Activated CD8-positive, alpha-beta T cell treated with anti-CD3 and anti-CD28 coated beads for 36 hours (primary cell): ENCODE measurements around the gene CDKAL1. TPM values are rescaled to one million over a fixed set of nuclear protein-coding genes. Genes with fewer than 3 reads are reported as not detected.

Source experiments
- ATAC-seq: fragments of 200-7000 bp; cut with Tn5 transposase; one replicate; pipeline ENCODE4 v1.10.0; 2021; ENCODE audit warnings: mild to moderate bottlenecking, moderate library complexity
- CTCF ChIA-PET: fragments of 350-600 bp; sonication (Branson Sonifier 250); formaldehyde crosslinking; loops from one replicate; lab custom pipeline; 2021; ENCODE audit warnings: antibody characterized with exemption; lab: Charles Lee
- POLR2A ChIA-PET: fragments of 350-600 bp; sonication (Branson Sonifier 250); formaldehyde crosslinking; loops from one replicate; lab custom pipeline; 2021; ENCODE audit warnings: antibody characterized with exemption; lab: Charles Lee
- DNase-seq: peaks from one replicate; pipeline ENCODE4 v3.0.0-alpha.2; 2020
- H3K27ac Mint-ChIP-seq: one replicate; pipeline ENCODE4 v1.8.0; 2021; ENCODE audit warnings: mild to moderate bottlenecking, mixed read lengths
- H3K27me3 Mint-ChIP-seq: one replicate; pipeline ENCODE4 v1.8.0; 2021; ENCODE audit warnings: mixed read lengths
- H3K36me3 Mint-ChIP-seq: one replicate; pipeline ENCODE4 v1.8.0; 2021; ENCODE audit warnings: low read depth, mixed read lengths
- H3K4me1 Mint-ChIP-seq: one replicate; pipeline ENCODE4 v1.8.0; 2021; ENCODE audit warnings: low read depth, mixed read lengths
- H3K4me3 Mint-ChIP-seq: one replicate; pipeline ENCODE4 v1.8.0; 2021; ENCODE audit warnings: mild to moderate bottlenecking, moderate library complexity, mixed read lengths
- H3K9me3 Mint-ChIP-seq: one replicate; pipeline ENCODE4 v1.8.0; 2021; ENCODE audit warnings: mixed read lengths
- intact Hi-C: fragments of 100-400 bp; cut with micrococcal nuclease; formaldehyde crosslinking; loops from one replicate; pipeline ENCODE4 v1.10.0; 2022
- total RNA-seq, 2 experiments: library from RNA; stranded (reverse); gene quantifications; one replicate each; pipeline ENCODE4 v1.2.3, GENCODE V29; 2021
- TF ChIP-seq, protein P1 (sequence below): fragments of 200-600 bp; IDR thresholded peaks from one replicate; pipeline ENCODE4 v1.8.0; 2022; ENCODE audit warnings: antibody characterized with exemption, mild to moderate bottlenecking

The CDKAL1 gene
- total RNA-seq, 2 experiments from 2014 or later = 21.6 to 23.6 TPM

DNA sequence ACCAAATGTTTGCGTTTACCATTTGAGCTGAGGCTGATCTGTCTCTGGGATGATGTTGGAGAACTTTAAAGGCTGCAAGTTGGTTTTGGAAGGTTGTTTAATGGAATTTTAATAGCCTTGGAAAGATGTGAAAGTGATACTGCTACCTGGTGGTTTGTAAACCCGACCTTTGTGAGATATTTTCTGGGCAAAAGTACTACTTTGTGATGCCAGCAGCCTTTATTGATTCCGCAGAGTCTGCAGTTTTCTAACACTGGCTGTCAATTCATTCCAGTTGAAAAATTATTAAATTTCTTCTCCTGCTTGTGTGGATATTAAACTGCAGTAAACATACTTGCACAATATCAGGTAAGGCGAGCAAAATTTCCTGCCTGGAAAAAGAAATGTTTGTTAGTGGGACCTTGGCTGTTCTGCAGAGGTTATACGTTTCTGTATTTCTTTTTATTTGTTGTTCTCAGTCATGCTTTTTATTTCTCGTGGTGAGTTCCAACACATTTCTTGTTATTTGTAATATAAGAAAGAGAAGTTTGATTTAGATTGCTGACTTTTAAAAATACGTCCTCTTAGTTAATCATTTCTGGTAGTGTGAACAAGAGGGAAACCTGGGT, 322.5 kb downstream of the CDKAL1 start:
- ChIA-PET CTCF (no interaction called here), POLR2A (no interaction called here)
- DNase-seq (no peak), ATAC-seq (no peak)
- Mint-ChIP-seq H3K4me3 (no peak overlapping the region), H3K27ac (peak overlapping the region; percentile 10), H3K9me3 (no peaks in the 10 kb centered on the region), H3K4me1 (no peaks in the 10 kb centered on the region), H3K27me3 (no peaks in the 10 kb centered on the region), H3K36me3 (peaks cover 10% of the 10 kb centered on the region)
- TF ChIP-seq, protein P1, sequence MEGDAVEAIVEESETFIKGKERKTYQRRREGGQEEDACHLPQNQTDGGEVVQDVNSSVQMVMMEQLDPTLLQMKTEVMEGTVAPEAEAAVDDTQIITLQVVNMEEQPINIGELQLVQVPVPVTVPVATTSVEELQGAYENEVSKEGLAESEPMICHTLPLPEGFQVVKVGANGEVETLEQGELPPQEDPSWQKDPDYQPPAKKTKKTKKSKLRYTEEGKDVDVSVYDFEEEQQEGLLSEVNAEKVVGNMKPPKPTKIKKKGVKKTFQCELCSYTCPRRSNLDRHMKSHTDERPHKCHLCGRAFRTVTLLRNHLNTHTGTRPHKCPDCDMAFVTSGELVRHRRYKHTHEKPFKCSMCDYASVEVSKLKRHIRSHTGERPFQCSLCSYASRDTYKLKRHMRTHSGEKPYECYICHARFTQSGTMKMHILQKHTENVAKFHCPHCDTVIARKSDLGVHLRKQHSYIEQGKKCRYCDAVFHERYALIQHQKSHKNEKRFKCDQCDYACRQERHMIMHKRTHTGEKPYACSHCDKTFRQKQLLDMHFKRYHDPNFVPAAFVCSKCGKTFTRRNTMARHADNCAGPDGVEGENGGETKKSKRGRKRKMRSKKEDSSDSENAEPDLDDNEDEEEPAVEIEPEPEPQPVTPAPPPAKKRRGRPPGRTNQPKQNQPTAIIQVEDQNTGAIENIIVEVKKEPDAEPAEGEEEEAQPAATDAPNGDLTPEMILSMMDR = no peak
- intact Hi-C loops = no loop called here

DNA sequence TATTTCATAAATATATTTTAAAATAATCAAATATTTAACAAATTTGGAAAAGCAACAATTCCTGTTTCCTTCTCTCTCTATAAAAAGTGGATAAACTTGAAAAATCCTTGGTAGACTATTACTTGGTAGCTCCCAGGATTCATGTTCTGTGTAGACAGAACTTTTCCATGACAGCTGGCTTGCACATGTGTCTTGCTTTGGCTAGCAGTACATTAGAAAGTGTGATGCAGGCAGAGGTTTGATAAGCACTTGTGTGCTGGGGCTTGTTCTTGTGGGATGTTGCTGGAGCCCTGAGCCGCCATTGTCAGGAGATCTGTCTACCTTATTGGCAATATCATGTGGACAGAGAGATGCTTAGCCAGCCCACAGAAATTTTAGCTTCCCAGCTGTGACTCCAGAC, 327.2 kb downstream of the CDKAL1 start:
- no peaks in the 10 kb centered on the region for H3K4me1 Mint-ChIP-seq
- intact Hi-C loops = no loop called here
- DNase-seq (no peak), ATAC-seq (no peak)
- H3K27ac Mint-ChIP-seq = no peak overlapping the region
- ChIA-PET CTCF (no interaction called here), POLR2A (no interaction called here)
- H3K9me3 Mint-ChIP-seq = no peaks in the 10 kb centered on the region
- TF ChIP-seq, protein P1 = no peak
- H3K4me3 Mint-ChIP-seq = no peak overlapping the region
- no peaks in the 10 kb centered on the region for H3K27me3 Mint-ChIP-seq
- peaks cover 7% of the 10 kb centered on the region for H3K36me3 Mint-ChIP-seq

DNA sequence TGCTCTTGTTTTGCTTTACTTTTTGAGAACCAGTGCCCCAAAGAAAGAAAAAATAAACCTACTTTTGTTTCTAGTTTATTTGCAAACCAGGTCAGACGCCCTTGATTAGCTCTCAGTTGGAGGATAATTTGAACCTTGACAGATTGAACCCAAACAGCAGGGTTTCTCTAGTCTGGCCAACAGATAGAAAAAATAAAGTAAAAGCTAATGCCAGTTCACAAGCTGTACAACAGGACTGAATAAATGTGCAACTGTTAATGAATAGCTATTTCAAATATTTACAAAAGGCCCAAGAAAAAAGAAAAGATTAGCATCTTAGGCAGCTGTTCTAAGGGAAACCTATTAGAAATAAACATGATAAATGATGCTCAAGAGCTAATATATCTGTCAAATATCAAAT, 331.8 kb downstream of the CDKAL1 start:
- no peak overlapping the region for H3K27ac Mint-ChIP-seq
- H3K4me3 Mint-ChIP-seq = no peak overlapping the region
- no peaks in the 10 kb centered on the region for H3K27me3 Mint-ChIP-seq
- ChIA-PET CTCF (interaction anchor here (1.0 kb wide), 1 partner anchor 723 kb away, joined by 4 read pairs; no protein-coding TSS in a partner anchor), POLR2A (no interaction called here)
- H3K9me3 Mint-ChIP-seq = no peaks in the 10 kb centered on the region
- H3K36me3 Mint-ChIP-seq = peaks cover 5% of the 10 kb centered on the region
- TF ChIP-seq, protein P1 = no peak
- H3K4me1 Mint-ChIP-seq = no peaks in the 10 kb centered on the region
- no peak for ATAC-seq
- intact Hi-C loops = no loop called here
- DNase-seq = no peak

DNA sequence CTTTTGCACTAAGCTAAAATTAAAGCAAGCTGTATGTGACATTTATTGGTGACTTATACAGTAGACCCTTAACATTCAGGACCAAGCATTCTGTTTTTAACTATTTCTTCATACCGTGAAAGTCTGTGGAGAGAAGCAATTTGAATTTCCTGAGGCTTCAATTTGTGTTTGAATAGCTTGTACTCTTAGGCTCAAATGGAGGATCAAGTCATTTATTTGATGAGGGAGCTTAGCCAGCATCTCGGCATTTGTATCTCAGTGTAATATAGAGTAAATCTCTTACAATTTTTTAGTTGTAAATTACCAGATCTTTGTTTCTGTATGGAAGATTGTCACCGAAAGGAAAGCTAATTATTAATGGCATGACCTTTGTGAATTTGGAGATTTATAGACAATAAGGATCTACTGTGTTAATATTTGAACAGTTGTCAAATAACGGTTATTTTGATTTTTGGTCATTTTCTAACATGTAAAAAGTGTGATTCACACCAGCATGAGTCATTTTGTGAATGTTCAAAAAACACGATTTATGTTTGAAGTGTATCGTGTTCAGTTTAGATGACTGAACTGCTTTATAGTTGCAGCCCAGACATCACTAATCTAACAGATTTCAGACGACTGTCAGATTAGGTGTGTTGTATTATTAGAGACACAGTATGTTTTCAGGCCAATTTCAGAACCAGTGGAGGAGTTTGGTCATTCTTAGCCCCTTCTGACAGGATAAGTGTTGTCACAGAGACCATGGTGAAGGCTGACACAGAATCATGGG, 332.9 kb downstream of the CDKAL1 start:
- intact Hi-C loops = no loop called here
- ChIA-PET CTCF (interaction anchor here (1.1 kb wide), 1 partner anchor 9 kb away, joined by 4 read pairs; no protein-coding TSS in a partner anchor), POLR2A (no interaction called here)
- no peak overlapping the region for H3K4me3 Mint-ChIP-seq
- no peak for ATAC-seq
- no peak overlapping the region for H3K27ac Mint-ChIP-seq
- TF ChIP-seq, protein P1 = no peak
- no peak for DNase-seq
- no peaks in the 10 kb centered on the region for H3K9me3 Mint-ChIP-seq
- no peaks in the 10 kb centered on the region for H3K27me3 Mint-ChIP-seq
- H3K36me3 Mint-ChIP-seq = peaks cover 5% of the 10 kb centered on the region
- no peaks in the 10 kb centered on the region for H3K4me1 Mint-ChIP-seq

DNA sequence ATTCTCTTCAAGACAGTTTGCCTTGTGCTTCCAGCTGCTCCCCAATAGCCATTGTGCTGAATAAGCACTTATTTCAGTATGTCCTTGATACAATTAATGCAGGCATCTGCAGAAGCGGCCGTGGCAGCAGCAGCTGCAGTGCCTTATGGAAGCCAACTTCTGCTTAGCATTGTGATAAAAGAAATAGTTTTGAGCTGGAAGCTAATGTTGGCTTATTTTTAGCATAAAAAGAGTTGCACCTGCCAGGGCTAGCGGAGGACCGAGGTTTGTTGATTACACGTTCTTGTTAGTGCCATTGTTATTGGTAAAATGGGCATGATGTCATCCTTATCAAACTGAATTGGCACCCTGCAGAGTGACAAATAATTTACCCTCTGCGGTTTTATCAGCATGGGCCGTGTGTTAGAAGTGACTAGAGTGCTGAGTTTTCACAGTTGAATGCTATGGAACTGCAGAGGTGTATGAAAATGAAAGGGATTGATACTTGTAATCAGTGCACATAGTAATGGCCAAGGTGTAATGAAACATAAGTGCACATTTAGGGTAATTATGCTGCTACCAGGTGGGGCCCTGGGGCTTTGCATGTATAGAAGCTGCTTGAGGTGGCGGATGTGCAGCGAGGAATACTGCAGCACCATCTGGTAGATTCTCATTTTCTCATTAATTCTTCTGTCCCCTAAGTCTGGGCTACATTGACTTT, 334.3 kb downstream of the CDKAL1 start:
- no peaks in the 10 kb centered on the region for H3K4me1 Mint-ChIP-seq
- H3K36me3 Mint-ChIP-seq = peaks cover 2% of the 10 kb centered on the region
- no peak overlapping the region for H3K4me3 Mint-ChIP-seq
- TF ChIP-seq, protein P1 = no peak
- DNase-seq = no peak
- ATAC-seq = no peak
- H3K9me3 Mint-ChIP-seq = no peaks in the 10 kb centered on the region
- POLR2A ChIA-PET = no interaction called here
- intact Hi-C loops = no loop called here
- H3K27me3 Mint-ChIP-seq = no peaks in the 10 kb centered on the region
- H3K27ac Mint-ChIP-seq = no peak overlapping the region
- CTCF ChIA-PET = no interaction called here
